CD4-positive, alpha-beta T cell (primary cell): ENCODE measurements around the gene PRADC1. TPM values are rescaled to one million over a fixed set of nuclear protein-coding genes. Genes with fewer than 3 reads are reported as not detected.
A peak's percentile ranks its signal among the peaks of the same experiment; 100 is the strongest.

Source experiments
- ATAC-seq: fragments of 200-7000 bp; cut with Tn5 transposase; one replicate; pipeline ENCODE4 v1.10.0; 2022; ENCODE audit warnings: mild to moderate bottlenecking; ENCODE audit not compliant: poor library complexity
- CTCF ChIA-PET: fragments of 350-600 bp; sonication (Branson Sonifier 250); formaldehyde crosslinking; loops from one replicate; lab custom pipeline; 2021; ENCODE audit warnings: antibody characterized with exemption, inconsistent platforms; lab: Charles Lee
- POLR2A ChIA-PET: fragments of 350-600 bp; sonication (Branson Sonifier 250); formaldehyde crosslinking; loops from one replicate; lab custom pipeline; 2021; ENCODE audit warnings: antibody characterized with exemption, inconsistent platforms; lab: Charles Lee
- DNase-seq, 14 experiments: peaks; one replicate each; pipeline ENCODE4 v3.0.0-alpha.2; 2013 to 2020; ENCODE audit warnings: mixed read lengths in 2 of 14
- H3K27ac ChIP-seq, 2 donors: one replicate each; pipeline versions ENCODE4 v1.5.1 to v1.7.0; 2013; ENCODE audit warnings: low read length in 2 of 2, low read depth in 1 of 2, mild to moderate bottlenecking in 1 of 2
- H3K27me3 ChIP-seq, 2 experiments: 1 replicate in 1 of 2; 2 replicates in 1 of 2; pipeline versions ENCODE4 v1.6.1 to v1.7.0; 2013; ENCODE audit warnings: low read length in 2 of 2, control low read depth in 1 of 2, mild to moderate bottlenecking in 1 of 2, moderate library complexity in 1 of 2; ENCODE audit not compliant: insufficient read depth in 2 of 2, control insufficient read depth in 1 of 2
- H3K36me3 ChIP-seq: one replicate; pipeline ENCODE4 v1.6.1; 2013; ENCODE audit warnings: low read length, control low read depth; ENCODE audit not compliant: insufficient read depth
- H3K4me1 ChIP-seq: one replicate; pipeline ENCODE4 v1.6.1; 2013; ENCODE audit warnings: low read length, control low read depth; ENCODE audit not compliant: insufficient read depth
- H3K4me3 ChIP-seq: one replicate; pipeline ENCODE4 v1.5.1; 2013; ENCODE audit warnings: mild to moderate bottlenecking, low read length, moderate library complexity
- H3K9me3 ChIP-seq, 2 experiments: 1 replicate in 1 of 2; 2 replicates in 1 of 2; pipeline versions ENCODE4 v1.6.1 to v1.7.0; 2013; ENCODE audit warnings: low read length in 2 of 2, mild to moderate bottlenecking in 2 of 2, control low read depth in 1 of 2, moderate library complexity in 1 of 2; ENCODE audit not compliant: control insufficient read depth in 1 of 2, insufficient read depth in 1 of 2
- H3K27ac Mint-ChIP-seq: one replicate; pipeline ENCODE4 v1.8.0; 2020; ENCODE audit warnings: mixed read lengths
- H3K27me3 Mint-ChIP-seq: one replicate; pipeline ENCODE4 v1.8.0; 2021; ENCODE audit warnings: mixed read lengths
- H3K36me3 Mint-ChIP-seq: one replicate; pipeline ENCODE4 v1.8.0; 2021; ENCODE audit warnings: low read depth, mixed read lengths
- H3K4me1 Mint-ChIP-seq: one replicate; pipeline ENCODE4 v1.8.0; 2021; ENCODE audit warnings: low read depth, mixed read lengths
- H3K4me3 Mint-ChIP-seq: one replicate; pipeline ENCODE4 v1.8.0; 2020; ENCODE audit warnings: mild to moderate bottlenecking, mixed read lengths
- H3K9me3 Mint-ChIP-seq: one replicate; pipeline ENCODE4 v1.8.0; 2020; ENCODE audit warnings: mixed read lengths
- intact Hi-C, 2 experiments: fragments of 100-400 bp; cut with DNase I in 1 of 2; cut with micrococcal nuclease in 1 of 2; formaldehyde crosslinking; loops; one replicate each; pipeline versions ENCODE4 v1.15.1 to v1.9.0; 2023 to 2025; cut with DNase I, micrococcal nuclease
- total RNA-seq, 174 experiments: library from RNA in 2 of 174; stranded (reverse) in 2 of 174; gene quantifications; one replicate each; pipeline ENCODE4 v1.2.3 and lab custom pipeline; 2021 to 2026
- TF ChIP-seq, protein P1 (sequence below): fragments of 200-600 bp; IDR thresholded peaks from one replicate; pipeline ENCODE4 v1.8.0; 2022; ENCODE audit warnings: antibody characterized with exemption, mild to moderate bottlenecking

PRADC1 gene
- total RNA-seq, 2 experiments from 2014 or later, result 2.9 to 3.0 TPM

DNA sequence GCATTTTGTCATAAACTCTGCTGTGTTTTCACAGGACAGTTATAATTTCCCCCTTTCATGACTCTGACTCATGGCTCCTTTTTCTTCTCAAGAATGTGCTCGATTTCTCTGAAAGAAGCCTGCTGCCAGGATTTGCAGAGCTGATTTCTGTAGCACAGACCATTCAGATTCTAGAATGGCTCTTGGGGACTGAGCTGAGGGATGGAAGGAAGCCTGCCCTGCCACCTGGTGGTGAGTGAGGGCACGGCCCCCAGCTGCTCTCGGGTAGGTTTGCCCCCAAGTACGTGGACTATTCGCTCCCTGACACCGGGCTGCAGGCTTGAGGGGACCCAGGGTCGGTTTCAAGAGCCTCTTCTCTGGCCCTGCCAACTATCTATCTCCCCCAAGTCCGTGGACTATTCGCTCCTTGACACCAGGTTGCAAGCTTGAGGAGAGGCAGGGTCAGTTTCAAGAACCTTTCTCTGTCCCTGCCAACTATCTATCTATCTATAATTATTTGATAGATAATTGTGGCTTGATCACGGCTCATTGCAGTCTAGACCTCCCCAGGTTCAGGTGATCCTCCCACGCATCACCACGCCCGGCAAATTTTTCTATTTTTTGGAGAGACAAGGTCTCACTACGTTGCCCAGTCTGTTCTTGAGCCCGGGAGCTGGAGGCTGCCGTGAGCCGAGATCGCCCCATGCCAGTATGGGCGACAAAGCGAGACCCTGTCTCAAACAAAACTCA, 20.4 kb downstream of the PRADC1 start:
- TF ChIP-seq, protein P1, sequence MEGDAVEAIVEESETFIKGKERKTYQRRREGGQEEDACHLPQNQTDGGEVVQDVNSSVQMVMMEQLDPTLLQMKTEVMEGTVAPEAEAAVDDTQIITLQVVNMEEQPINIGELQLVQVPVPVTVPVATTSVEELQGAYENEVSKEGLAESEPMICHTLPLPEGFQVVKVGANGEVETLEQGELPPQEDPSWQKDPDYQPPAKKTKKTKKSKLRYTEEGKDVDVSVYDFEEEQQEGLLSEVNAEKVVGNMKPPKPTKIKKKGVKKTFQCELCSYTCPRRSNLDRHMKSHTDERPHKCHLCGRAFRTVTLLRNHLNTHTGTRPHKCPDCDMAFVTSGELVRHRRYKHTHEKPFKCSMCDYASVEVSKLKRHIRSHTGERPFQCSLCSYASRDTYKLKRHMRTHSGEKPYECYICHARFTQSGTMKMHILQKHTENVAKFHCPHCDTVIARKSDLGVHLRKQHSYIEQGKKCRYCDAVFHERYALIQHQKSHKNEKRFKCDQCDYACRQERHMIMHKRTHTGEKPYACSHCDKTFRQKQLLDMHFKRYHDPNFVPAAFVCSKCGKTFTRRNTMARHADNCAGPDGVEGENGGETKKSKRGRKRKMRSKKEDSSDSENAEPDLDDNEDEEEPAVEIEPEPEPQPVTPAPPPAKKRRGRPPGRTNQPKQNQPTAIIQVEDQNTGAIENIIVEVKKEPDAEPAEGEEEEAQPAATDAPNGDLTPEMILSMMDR, result peak; percentile 85
- peak overlapping the region; percentile 81 for H3K27ac Mint-ChIP-seq
- Histone ChIP-seq H3K4me3 (no peak overlapping the region), H3K27me3 (no peaks in the 10 kb centered on the region), H3K27ac (no peak overlapping the region), H3K9me3 (no peaks in the 10 kb centered on the region), H3K4me1 (peaks cover 32% of the 10 kb centered on the region), H3K36me3 (no peaks in the 10 kb centered on the region)
- CTCF ChIA-PET, result interaction anchor here (0.6 to 4.3 kb wide), 17 partner anchors 11 to 223 kb away, joined by 3 to 52 read pairs (median 4); partner anchors contain the start of genes ALMS1, CCT7, NOTO and PRADC1
- ATAC-seq, result peak; percentile 59
- H3K4me1 Mint-ChIP-seq, result peaks cover 37% of the 10 kb centered on the region
- H3K36me3 Mint-ChIP-seq, result peaks cover 9% of the 10 kb centered on the region
- H3K4me3 Mint-ChIP-seq, result peak overlapping the region; percentile 84
- POLR2A ChIA-PET, result interaction anchor here (0.9 to 2.7 kb wide), 6 partner anchors 11 to 81 kb away, joined by 3 to 22 read pairs (median 4); partner anchors contain the start of genes CCT7, EGR4, NOTO and PRADC1
- H3K9me3 Mint-ChIP-seq, result no peaks in the 10 kb centered on the region
- H3K27me3 Mint-ChIP-seq, result peaks cover 23% of the 10 kb centered on the region
- peak; percentile 56 to 86 (median 64) for DNase-seq
- intact Hi-C loops, result loop anchor here (1.0 to 10.0 kb wide), 7 partner anchors 35 to 1442 kb away; partner anchors contain the start of genes EGR4 (in 1 of the 2), RAB11FIP5 (in 1 of the 2) and SEMA4F (in 1 of the 2)

DNA sequence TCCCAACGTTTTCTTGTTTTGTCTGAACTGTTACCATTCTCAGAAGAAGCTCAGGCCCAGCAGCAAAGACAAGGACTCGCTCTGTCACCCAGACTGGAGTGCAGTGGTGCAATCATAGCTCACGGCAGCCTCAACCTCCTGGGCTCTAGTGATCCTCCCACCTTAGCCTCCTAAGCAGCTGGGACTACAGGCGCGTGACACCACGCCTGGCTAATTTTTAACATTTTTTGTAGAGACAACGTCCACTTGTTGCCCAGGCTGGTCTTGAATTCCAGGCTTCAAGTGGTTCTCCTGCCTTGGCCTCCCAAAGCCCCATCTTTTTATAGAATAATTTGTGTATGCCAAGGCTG, 21.0 kb downstream of the PRADC1 start:
- no peaks in the 10 kb centered on the region for H3K9me3 Mint-ChIP-seq
- no peak for DNase-seq
- intact Hi-C loops, result loop anchor here (1.0 to 10.0 kb wide), 7 partner anchors 35 to 1443 kb away; partner anchors contain the start of genes EGR4 (in 1 of the 2), RAB11FIP5 (in 1 of the 2) and SEMA4F (in 1 of the 2)
- no peaks in the 10 kb centered on the region for H3K36me3 ChIP-seq
- TF ChIP-seq, protein P1, result no peak
- H3K27ac ChIP-seq, result no peak overlapping the region
- peaks cover 37% of the 10 kb centered on the region for H3K4me1 Mint-ChIP-seq
- ATAC-seq, result no peak
- CTCF ChIA-PET, result interaction anchor here (0.6 to 4.3 kb wide), 17 partner anchors 10 to 222 kb away, joined by 3 to 52 read pairs (median 4); partner anchors contain the start of genes ALMS1, CCT7, NOTO and PRADC1
- H3K4me3 Mint-ChIP-seq, result no peak overlapping the region
- peak overlapping the region; percentile 81 for H3K27ac Mint-ChIP-seq
- peaks cover 32% of the 10 kb centered on the region for H3K4me1 ChIP-seq
- H3K4me3 ChIP-seq, result no peak overlapping the region
- H3K9me3 ChIP-seq, result no peaks in the 10 kb centered on the region
- peaks cover 2 to 3% of the 10 kb centered on the region in 2 experiments for H3K27me3 ChIP-seq
- peaks cover 28% of the 10 kb centered on the region for H3K27me3 Mint-ChIP-seq
- POLR2A ChIA-PET, result interaction anchor here (0.9 to 2.7 kb wide), 5 partner anchors 12 to 82 kb away, joined by 3 to 22 read pairs (median 4); partner anchors contain the start of genes CCT7, EGR4 and PRADC1
- H3K36me3 Mint-ChIP-seq, result peaks cover 9% of the 10 kb centered on the region

DNA sequence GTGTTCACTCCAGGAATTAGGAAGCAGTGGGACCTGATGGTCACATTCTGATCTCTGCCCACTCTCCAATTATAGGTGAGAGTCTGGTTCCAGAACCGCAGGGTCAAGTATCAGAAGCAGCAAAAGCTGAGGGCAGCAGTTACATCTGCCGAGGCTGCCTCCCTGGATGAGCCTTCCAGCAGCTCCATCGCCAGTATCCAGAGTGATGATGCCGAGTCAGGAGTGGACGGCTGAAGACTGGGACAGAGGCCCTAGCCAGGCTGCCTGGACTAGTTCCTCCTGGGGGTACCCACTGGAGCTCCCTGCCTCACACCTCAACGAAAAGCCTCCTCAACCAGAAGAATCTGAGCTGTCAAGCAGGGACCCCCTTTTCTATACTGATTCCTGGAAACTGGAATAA, 22.3 kb downstream of the PRADC1 start:
- Histone ChIP-seq H3K4me3 (no peak overlapping the region), H3K4me1 (peaks cover 32% of the 10 kb centered on the region), H3K27ac (no peak overlapping the region), H3K36me3 (no peaks in the 10 kb centered on the region), H3K27me3 (peaks cover 10 to 15% of the 10 kb centered on the region in 2 experiments), H3K9me3 (no peaks in the 10 kb centered on the region)
- Mint-ChIP-seq H3K9me3 (no peaks in the 10 kb centered on the region), H3K36me3 (peaks cover 7% of the 10 kb centered on the region), H3K4me1 (peaks cover 34% of the 10 kb centered on the region), H3K27me3 (peaks cover 39% of the 10 kb centered on the region), H3K27ac (no peak overlapping the region), H3K4me3 (no peak overlapping the region)
- ChIA-PET CTCF (no interaction called here), POLR2A (no interaction called here)
- ATAC-seq (no peak), DNase-seq (no peak)
- TF ChIP-seq, protein P1, result no peak
- intact Hi-C loops, result loop anchor here (5.0 to 10.0 kb wide), 3 partner anchors 82 to 1444 kb away; partner anchors contain the start of genes EGR4 (in 1 of the 2), RAB11FIP5 (in 1 of the 2) and SEMA4F (in 1 of the 2)
